Muscle layer of colon (tissue), 2 donors: ENCODE data around the gene HYCC2.

Source experiments
- H3K27ac ChIP-seq: one replicate; pipeline ENCODE4 v1.7.0; 2013; ENCODE audit warnings: low read depth, mild to moderate bottlenecking, low read length, moderate library complexity
- H3K27me3 ChIP-seq, 2 donors: one replicate each; pipeline ENCODE4 v1.7.0; 2013; ENCODE audit warnings: low read length in 2 of 2, mild to moderate bottlenecking in 2 of 2; ENCODE audit not compliant: insufficient read depth in 2 of 2, control insufficient read depth in 1 of 2
- H3K36me3 ChIP-seq: one replicate; pipeline ENCODE4 v1.7.0; 2013; ENCODE audit warnings: mild to moderate bottlenecking, low read length; ENCODE audit not compliant: insufficient read depth
- H3K4me1 ChIP-seq: one replicate; pipeline ENCODE4 v1.7.0; 2013; ENCODE audit warnings: mild to moderate bottlenecking, low read length; ENCODE audit not compliant: insufficient read depth
- H3K4me3 ChIP-seq, 2 donors: one replicate each; pipeline ENCODE4 v1.7.0; 2013; ENCODE audit warnings: low read length in 2 of 2, low read depth in 1 of 2, mild to moderate bottlenecking in 1 of 2, moderate library complexity in 1 of 2
- H3K9ac ChIP-seq: one replicate; pipeline ENCODE4 v1.7.0; 2013; ENCODE audit warnings: low read length
- H3K9me3 ChIP-seq: one replicate; pipeline ENCODE4 v1.7.0; 2013; ENCODE audit warnings: mild to moderate bottlenecking, low read length
- donor health status: abdominal sarcoma.
- donor health status: Adenocarcinoma of cecum.

HYCC2 gene

DNA sequence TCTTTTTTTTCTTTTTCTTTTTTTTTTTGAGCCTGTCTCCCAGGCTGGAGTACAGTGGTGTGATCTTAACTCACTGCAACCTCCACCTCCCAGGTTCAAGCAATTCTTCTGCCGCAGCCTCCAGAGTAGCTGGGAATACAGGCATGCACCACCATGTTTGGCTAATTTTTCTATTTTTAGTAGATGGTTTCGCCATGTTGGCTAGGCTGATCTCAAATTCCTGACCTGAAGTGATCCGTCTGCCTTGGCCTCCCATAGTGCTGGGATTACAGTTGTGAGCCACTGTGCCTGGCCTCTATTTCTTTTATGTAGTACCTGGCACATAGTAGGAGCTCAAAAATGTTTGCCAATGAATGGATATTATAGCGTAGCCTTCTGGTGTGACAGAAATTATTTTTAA, 37.7 kb upstream of the HYCC2 start:
- Histone ChIP-seq H3K4me1 (no peaks in the 10 kb centered on the region), H3K9me3 (no peaks in the 10 kb centered on the region), H3K9ac (no peak overlapping the region), H3K27me3 (no peaks in the 10 kb centered on the region), H3K36me3 (no peaks in the 10 kb centered on the region), H3K4me3 (no peak overlapping the region), H3K27ac (no peak overlapping the region)

DNA sequence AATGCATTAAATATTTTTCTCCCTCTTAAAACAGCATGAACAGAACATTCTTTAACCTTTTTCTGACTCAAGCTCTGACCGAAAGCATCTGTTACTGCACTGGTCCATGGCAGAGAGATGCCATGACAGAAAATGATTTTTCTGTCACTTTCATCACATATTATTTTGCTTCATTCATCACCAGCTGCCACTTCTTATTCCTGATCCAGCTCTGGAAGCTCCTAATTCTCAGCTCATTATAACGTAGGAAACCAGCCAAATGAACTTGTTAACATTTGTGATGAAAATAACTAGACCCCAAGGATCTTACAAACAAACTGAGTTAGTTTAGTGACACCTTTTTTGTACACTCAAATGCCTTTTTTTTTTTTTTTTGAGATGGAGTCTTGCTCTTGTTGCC, 36.9 kb upstream of the HYCC2 start:
- Histone ChIP-seq H3K9me3 (no peaks in the 10 kb centered on the region), H3K27ac (no peak overlapping the region), H3K4me3 (no peak overlapping the region), H3K4me1 (no peaks in the 10 kb centered on the region), H3K27me3 (no peaks in the 10 kb centered on the region), H3K36me3 (no peaks in the 10 kb centered on the region), H3K9ac (no peak overlapping the region)

DNA sequence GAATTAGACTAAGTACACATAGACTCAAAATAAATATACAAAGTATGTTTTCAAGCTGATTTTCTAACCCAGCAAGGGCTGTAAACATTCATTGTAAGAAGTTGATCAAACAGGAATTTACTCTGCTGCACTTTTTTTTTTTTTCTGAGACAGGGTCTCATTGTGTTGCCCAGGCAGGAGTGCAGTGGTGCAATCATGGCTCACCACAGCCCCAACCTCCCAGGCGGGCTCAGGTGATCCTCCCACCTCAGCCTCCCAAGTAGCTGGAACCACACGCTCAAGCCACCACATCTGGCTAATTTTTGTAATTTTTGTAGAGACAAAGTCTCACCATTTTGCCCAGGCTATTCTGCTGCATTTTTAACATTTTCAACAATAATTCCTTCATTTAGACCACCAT, 36.2 kb upstream of the HYCC2 start:
- H3K4me1 ChIP-seq: no peaks in the 10 kb centered on the region
- H3K27ac ChIP-seq: no peak overlapping the region
- no peak overlapping the region for H3K4me3 ChIP-seq
- H3K9ac ChIP-seq: no peak overlapping the region
- H3K36me3 ChIP-seq: no peaks in the 10 kb centered on the region
- H3K27me3 ChIP-seq: no peaks in the 10 kb centered on the region
- no peaks in the 10 kb centered on the region for H3K9me3 ChIP-seq

DNA sequence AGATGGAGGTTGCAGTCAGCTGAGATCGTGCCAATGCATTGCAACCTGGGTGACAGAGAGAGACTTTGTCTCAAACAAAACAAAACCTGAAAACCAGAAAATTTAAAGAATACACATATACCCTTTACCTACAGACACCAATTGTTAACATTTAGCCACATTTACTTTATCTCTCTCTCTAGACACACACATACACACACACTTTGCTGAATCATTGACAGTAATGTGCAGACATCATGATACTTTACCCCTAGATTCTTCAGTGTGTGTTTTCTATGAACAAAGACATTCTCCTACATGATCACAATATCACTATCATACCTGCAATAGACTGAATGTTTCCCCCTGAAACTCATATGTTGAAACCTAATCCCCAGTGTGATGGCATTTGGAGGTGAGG, 34.3 kb upstream of the HYCC2 start:
- no peaks in the 10 kb centered on the region for H3K27me3 ChIP-seq
- no peaks in the 10 kb centered on the region for H3K4me1 ChIP-seq
- no peak overlapping the region for H3K9ac ChIP-seq
- no peaks in the 10 kb centered on the region for H3K36me3 ChIP-seq
- H3K4me3 ChIP-seq: no peak overlapping the region
- no peaks in the 10 kb centered on the region for H3K9me3 ChIP-seq
- H3K27ac ChIP-seq: no peak overlapping the region

DNA sequence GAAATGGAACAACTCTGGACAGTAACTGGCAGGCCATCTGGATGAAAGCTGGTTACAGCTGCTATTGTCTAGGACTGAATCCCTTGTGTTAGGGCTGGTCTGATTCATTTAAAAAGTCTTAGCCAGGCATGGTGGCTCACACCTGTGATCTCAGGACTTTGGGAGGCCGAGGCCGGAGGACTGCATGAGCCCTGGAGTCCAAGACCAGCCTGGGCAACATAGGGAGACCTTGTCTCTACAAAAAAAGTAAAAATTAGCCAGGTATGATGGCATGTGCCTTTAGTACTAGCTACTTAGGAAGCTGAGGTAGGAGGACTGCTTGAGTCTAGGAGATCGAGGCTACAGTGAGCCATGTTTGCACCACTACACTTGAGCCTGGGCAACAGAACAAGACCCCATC, 29.0 kb upstream of the HYCC2 start:
- Histone ChIP-seq H3K4me3 (no peak overlapping the region), H3K4me1 (no peaks in the 10 kb centered on the region), H3K9me3 (no peaks in the 10 kb centered on the region), H3K36me3 (no peaks in the 10 kb centered on the region), H3K9ac (no peak overlapping the region), H3K27me3 (no peaks in the 10 kb centered on the region), H3K27ac (no peak overlapping the region)

DNA sequence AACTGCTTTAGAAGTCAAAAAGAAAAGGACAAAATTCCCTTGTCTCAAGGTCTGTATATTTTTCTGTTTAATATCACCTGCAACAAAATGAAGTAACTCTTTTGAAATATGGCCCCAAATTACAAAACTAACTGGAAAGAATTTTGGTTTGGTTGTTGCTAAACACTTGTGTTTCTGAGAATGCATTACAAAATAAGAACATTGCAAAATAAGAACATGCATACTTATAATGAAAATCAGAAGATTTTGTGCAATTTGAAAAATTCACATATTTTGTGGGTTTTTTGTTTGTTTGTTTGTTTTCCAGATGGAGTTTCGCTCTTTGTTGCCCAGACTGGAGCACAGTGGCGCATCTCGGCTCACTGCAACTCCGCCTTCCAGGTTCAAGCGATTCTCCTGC, 22.1 kb upstream of the HYCC2 start:
- Histone ChIP-seq H3K9ac (no peak overlapping the region), H3K4me1 (no peaks in the 10 kb centered on the region), H3K9me3 (no peaks in the 10 kb centered on the region), H3K27ac (no peak overlapping the region), H3K4me3 (no peak overlapping the region), H3K27me3 (no peaks in the 10 kb centered on the region), H3K36me3 (no peaks in the 10 kb centered on the region)

DNA sequence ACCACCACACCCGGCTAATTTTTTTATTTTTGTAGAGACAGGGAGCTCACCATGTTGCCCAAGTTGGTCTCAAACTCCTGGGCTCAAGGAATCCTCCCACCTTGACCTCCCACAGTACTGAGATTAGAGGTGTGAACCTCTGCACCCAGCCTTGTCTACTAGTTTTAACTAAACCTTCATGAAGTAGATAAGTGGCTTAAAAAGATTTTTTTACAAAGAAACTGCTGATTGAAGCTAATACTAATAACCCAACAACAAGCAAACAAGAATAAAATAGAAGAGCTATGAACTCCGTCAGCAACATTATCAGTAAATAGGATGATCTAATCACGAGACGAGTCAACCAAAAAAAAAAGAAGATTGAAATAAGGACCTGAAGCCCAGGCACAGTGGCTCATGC, 19.1 kb upstream of the HYCC2 start:
- Histone ChIP-seq H3K4me3 (no peak overlapping the region), H3K36me3 (no peaks in the 10 kb centered on the region), H3K27me3 (no peaks in the 10 kb centered on the region), H3K4me1 (no peaks in the 10 kb centered on the region), H3K9ac (no peak overlapping the region), H3K9me3 (no peaks in the 10 kb centered on the region), H3K27ac (no peak overlapping the region)

DNA sequence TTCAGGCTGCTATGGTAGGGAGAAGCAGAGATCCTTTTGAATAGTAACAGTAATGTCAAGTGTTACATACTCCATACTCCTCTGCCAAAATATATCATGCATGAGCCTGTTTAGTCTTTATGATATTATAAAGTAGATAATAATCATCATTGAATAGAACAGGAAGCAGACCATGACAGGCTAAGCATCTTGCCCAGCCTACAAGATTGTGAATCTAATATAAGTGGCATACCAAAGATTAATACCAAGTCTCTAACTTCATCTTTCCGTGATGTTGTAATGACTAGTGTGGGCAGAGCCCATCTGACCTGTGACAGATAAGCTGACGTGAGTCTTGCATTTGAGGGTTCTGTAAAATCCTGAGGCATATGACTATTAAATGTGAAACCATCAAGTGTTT, 13.4 kb upstream of the HYCC2 start:
- H3K27ac ChIP-seq: no peak overlapping the region
- no peak overlapping the region for H3K9ac ChIP-seq
- H3K27me3 ChIP-seq: no peaks in the 10 kb centered on the region
- H3K36me3 ChIP-seq: peaks cover 13% of the 10 kb centered on the region
- H3K4me3 ChIP-seq: no peak overlapping the region
- no peaks in the 10 kb centered on the region for H3K4me1 ChIP-seq
- no peaks in the 10 kb centered on the region for H3K9me3 ChIP-seq

DNA sequence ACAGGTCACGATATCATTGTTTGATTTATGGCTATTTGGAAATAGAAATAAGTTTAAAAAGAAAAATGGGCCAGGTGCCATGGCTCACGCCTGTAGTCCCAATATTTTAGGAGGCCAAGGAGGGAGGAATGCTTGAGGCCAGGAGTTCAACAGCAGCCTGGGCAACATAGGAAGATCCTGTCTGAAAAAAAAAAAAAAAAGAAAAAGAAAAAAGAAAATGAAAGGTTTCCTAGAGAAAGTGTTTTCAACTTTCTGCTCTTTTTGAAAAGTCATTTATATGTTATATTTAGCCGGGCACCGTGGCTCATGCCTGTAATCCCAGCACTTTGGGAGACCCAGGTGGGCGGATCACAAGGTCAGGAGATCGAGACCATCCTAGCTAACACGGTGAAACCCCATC, 3.5 kb upstream of the HYCC2 start:
- Histone ChIP-seq H3K27ac (no peak overlapping the region), H3K9ac (no peak overlapping the region), H3K4me1 (peaks cover 17% of the 10 kb centered on the region), H3K4me3 (no peak overlapping the region), H3K36me3 (peaks cover 10% of the 10 kb centered on the region), H3K27me3 (no peaks in the 10 kb centered on the region), H3K9me3 (no peaks in the 10 kb centered on the region)

DNA sequence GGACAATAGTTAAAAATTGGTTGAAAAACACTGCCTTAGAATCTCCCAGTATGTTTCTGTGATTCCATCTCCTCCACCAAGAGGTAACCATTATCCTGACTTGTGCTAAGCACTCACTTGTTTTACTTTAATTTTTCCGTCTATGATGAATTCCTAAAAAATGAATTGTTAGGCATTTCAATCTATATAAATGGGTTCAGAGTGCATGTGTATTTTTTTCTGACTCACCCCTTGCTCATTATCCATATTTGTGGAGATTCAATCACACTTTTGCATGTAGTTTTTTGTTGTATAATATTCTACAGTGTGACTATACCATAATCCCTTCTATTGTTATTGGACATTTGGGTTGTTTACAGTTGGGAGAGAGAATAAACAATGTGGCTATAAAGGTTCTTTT, 1.6 kb upstream of the HYCC2 start:
- H3K4me3 ChIP-seq: peak overlapping the region in 1 of 2 donors; percentile 86

DNA sequence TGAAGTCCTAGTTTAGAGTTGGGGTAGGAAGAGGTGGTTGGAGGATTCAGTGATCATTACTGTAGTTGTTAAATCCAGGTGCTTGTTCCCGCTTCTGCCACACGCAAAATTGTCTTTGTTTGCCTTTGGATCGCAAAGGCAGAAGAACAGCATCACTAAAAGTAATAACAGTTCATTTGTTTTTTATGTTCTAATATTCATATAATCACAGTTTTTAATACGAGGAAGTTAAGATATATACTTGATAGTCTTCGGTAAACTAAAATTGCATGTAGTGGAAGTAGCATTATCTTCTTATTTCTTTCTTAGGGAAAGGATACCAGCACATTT, 695 bp upstream of the HYCC2 start:
- peaks cover 42% of the 10 kb centered on the region for H3K4me1 ChIP-seq
- H3K9ac ChIP-seq: peak overlapping the region; percentile 28
- H3K9me3 ChIP-seq: no peaks in the 10 kb centered on the region
- no peaks in the 10 kb centered on the region for H3K27me3 ChIP-seq
- no peaks in the 10 kb centered on the region for H3K36me3 ChIP-seq
- peak overlapping the region; percentile 86 to 90 for H3K4me3 ChIP-seq
- H3K27ac ChIP-seq: peak overlapping the region; percentile 94

More for the DNA sequence above, 1.6 kb upstream of the HYCC2 start:
- Histone ChIP-seq H3K27me3 (no peaks in the 10 kb centered on the region), H3K27ac (no peak overlapping the region), H3K4me1 (peaks cover 33% of the 10 kb centered on the region), H3K9me3 (no peaks in the 10 kb centered on the region), H3K36me3 (no peaks in the 10 kb centered on the region), H3K9ac (no peak overlapping the region)

DNA sequence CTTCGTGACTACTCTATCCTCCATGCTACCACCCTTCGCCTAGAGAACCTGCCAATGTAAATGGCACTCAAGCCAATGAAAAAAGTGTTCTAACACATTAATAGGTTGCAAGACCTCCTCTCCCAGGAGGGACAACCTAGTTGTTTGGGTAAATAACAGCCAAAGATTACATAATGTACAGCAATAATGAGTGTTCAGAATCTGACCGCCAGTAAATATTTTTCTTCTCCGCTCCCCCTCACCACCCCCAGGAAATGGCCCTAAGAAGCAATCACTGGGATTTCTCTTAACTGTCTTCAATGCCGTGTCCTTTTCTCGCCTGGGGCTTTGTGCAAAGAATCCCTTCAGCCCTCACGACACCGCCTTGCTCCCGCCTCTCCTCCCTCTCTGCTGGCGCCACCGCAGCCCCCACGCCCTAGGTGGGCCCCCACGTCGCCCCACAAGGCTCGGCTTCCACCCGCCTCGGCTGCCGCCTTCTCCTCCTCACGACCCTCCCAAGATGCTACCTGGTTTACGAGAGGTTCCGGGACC, 458 bp downstream of the HYCC2 start:
- H3K9ac ChIP-seq: peak overlapping the region; percentile 93
- H3K4me1 ChIP-seq: peaks cover 49% of the 10 kb centered on the region
- H3K36me3 ChIP-seq: no peaks in the 10 kb centered on the region
- H3K27me3 ChIP-seq: no peaks in the 10 kb centered on the region
- H3K9me3 ChIP-seq: no peaks in the 10 kb centered on the region
- peak overlapping the region; percentile 45 for H3K27ac ChIP-seq
- H3K4me3 ChIP-seq: peak overlapping the region; percentile 86 to 90
